Stimulated activated CD8-positive, alpha-beta memory T cell treated with anti-CD3 and anti-CD28 coated beads, Interleukin-7, amount 100 ng/mL, for 48 hours (primary cell): ENCODE measurements around the gene KRT10.
A peak's percentile ranks its signal among the peaks of the same experiment; 100 is the strongest.
"Not testable (repeated sequence)": the region's sequence is repeated elsewhere in the genome, so short reads cannot be mapped to it uniquely, and the experiment has no call there.

ENCODE experiments used
- DNase-seq, 2 donors: peaks; one replicate each; pipeline ENCODE4 v3.0.0-alpha.2; 2020; ENCODE audit warnings: low read depth in 1 of 2; ENCODE audit errors: extremely low read depth in 1 of 2

KRT10 gene

GRCh38 chr17:40833882-40834281 lies 11.5 kb upstream of the KRT10 start:
- no peak for DNase-seq

- DNase-seq, result no peak
These were observed 10.4 kb upstream of the KRT10 start for GRCh38 chr17:40832840-40833239.

- DNase-seq, result no peak
These were observed 7.8 kb upstream of the KRT10 start for GRCh38 chr17:40830085-40830776.

GRCh38 chr17:40828454-40829044 lies 6.1 kb upstream of the KRT10 start:
- DNase-seq, result no peak

GRCh38 chr17:40827746-40828453 lies 5.5 kb upstream of the KRT10 start:
- DNase-seq, result no peak

GRCh38 chr17:40825599-40825998 lies 3.2 kb upstream of the KRT10 start:
- no peak for DNase-seq

GRCh38 chr17:40824015-40824832 lies 1.8 kb upstream of the KRT10 start:
- no peak for DNase-seq

- no peak for DNase-seq
These were observed 878 bp downstream of the KRT10 start for GRCh38 chr17:40821536-40821935.

GRCh38 chr17:40820228-40820838 lies 2.1 kb downstream of the KRT10 start:
- no peak for DNase-seq

GRCh38 chr17:40819528-40820125 lies 2.8 kb downstream of the KRT10 start:
- no peak for DNase-seq

- DNase-seq, result peak; percentile 74 to 75
These were observed 3.5 kb downstream of the KRT10 start for GRCh38 chr17:40818733-40819527.

- DNase-seq, result no peak
These were observed 4.1 kb downstream of the KRT10 start for GRCh38 chr17:40818343-40818732.

GRCh38 chr17:40817103-40817682 lies 5.2 kb downstream of the KRT10 start:
- DNase-seq, result no peak

- DNase-seq, result no peak
These were observed 5.8 kb downstream of the KRT10 start for GRCh38 chr17:40816569-40816968.

GRCh38 chr17:40815381-40815780 lies 7.0 kb downstream of the KRT10 start:
- no peak for DNase-seq

- DNase-seq, result not testable (repeated sequence)
These were observed 7.8 kb downstream of the KRT10 start for GRCh38 chr17:40814657-40815056.

GRCh38 chr17:40813804-40814203 lies 8.6 kb downstream of the KRT10 start:
- DNase-seq, result no peak

- no peak for DNase-seq
These were observed 9.8 kb downstream of the KRT10 start for GRCh38 chr17:40812639-40813038.

- DNase-seq, result no peak
These were observed 11.9 kb downstream of the KRT10 start for GRCh38 chr17:40810494-40810893.
